H1 (cell line): Measurements from ENCODE around the gene RAB3D. TPM values are rescaled to one million over a fixed set of nuclear protein-coding genes. Genes with fewer than 3 reads are reported as not detected.

ENCODE experiments used
- CHD7 ChIP-seq: fragments of 300-600 bp; sonication (generic); IDR thresholded peaks from 2 replicates; pipeline ENCODE4 v1.7.1; 2012; ENCODE audit warnings: low read length, moderate library complexity, mild to moderate bottlenecking, inconsistent platforms; ENCODE audit not compliant: insufficient replicate concordance
- JUN ChIP-seq: IDR thresholded peaks from 2 replicates; pipeline ENCODE4 v1.6.1; 2011; ENCODE audit warnings: low read depth, mild to moderate bottlenecking, improper control_type of control experiment, low read length
- PHF8 ChIP-seq: fragments of 200-600 bp; sonication (generic); conservative IDR thresholded peaks from 2 replicates; pipeline ENCODE4 v1.7.1; 2012; ENCODE audit warnings: low read depth, mild to moderate bottlenecking, inconsistent platforms, low read length, moderate library complexity
- RAD21 ChIP-seq, 2 experiments: IDR thresholded peaks in 1 of 2; conservative IDR thresholded peaks in 1 of 2; 2 replicates each; pipeline ENCODE4 v1.6.1; 2011; ENCODE audit warnings: low read depth in 2 of 2, low read length in 2 of 2, improper control_type of control experiment in 1 of 2, inconsistent platforms in 1 of 2, mild to moderate bottlenecking in 1 of 2, moderate library complexity in 1 of 2
- RXRA ChIP-seq: IDR thresholded peaks from 2 replicates; pipeline ENCODE4 v1.6.1; 2011; ENCODE audit warnings: low read depth, mild to moderate bottlenecking, low read length, moderate library complexity; ENCODE audit not compliant: insufficient read depth
- SUZ12 ChIP-seq: fragments of 200-600 bp; sonication (generic); IDR thresholded peaks from 2 replicates; pipeline ENCODE4 v1.6.1; 2012; ENCODE audit warnings: mild to moderate bottlenecking, inconsistent platforms, low read length, moderate library complexity, mixed read lengths
- polyA plus RNA-seq, 7 experiments: library from polyadenylated mRNA; depleted of rRNA in 3 of 7; stranded (reverse) in 5 of 7; unstranded in 2 of 7; fragments of >200 nt in 5 of 7; fragments of 200-250 nt in 2 of 7; gene quantifications; 1 replicate in 5 of 7; 2 replicates in 1 of 7; 4 replicates in 1 of 7; pipeline versions ENCODE4 v1.2.1 to v1.2.3, GENCODE V29; 2011 to 2013; ENCODE audit warnings: missing spikeins in 2 of 7, mixed read lengths in 2 of 7
- total RNA-seq: library from RNA; stranded (reverse); fragmentation: NEBNext Ultra II Directional; extraction: Animal tissue kit (Norgen Biotek cat#: 25700); gene quantifications from 2 replicates; pipeline ENCODE4 v1.2.1, GENCODE V29; 2021

The RAB3D gene
- total and polyA plus RNA-seq, 2 of the 8 experiments (the other 6 are each of a cell fraction or from before 2014, with no cell fraction given): 17.8 to 23.8 TPM

DNA sequence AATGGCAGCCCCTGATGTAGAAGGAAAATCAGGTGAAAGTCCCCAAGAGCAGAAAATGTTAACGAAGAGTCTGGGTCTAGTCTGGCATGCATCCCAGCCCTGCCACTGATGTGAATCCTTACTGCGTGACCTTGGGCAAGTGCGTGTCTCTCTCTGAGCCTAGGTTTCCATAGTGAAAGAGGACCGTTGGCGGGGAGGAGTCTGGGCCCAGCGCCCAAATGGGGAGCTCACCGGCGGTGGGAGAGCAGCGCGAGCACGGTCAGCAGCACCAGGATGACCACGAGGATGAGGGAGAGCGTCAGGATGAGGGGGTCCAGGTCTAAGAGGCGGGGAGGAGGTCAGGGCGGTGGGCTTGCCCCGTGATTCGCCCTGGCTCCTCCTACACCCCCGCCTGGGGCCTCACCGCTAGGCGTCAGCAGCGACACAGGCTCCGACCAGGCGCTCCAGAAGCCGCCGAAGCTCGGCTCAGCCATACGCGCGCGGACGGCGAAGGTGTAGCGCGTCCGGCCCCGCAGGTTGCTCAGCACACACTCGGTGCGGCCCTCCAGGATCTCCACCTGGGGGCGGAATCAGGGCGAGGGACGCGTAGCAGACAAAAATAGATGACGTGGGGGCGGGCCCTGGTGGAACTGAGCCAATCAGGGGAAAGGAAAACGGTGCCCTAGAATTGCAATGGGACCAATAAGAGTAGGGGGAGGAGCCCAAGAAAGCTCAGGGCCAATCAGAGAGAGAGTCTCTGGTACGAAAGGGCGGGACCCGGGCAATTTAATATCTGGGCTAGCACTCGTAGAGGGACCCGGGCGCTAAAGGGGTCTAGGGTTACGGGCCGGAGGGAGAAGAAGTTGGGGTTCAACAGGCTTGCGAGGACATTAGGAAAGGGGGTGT lies 41.4 kb upstream of the RAB3D start (continued):
- TF ChIP-seq CHD7: no peak
- peak; percentile 50 to 66 for TF ChIP-seq RAD21 (IDR thresholded peaks at IDR 0.05 in 1 of 2, conservative IDR thresholded peaks at IDR 0.05 in 1 of 2; ENCODE audit: low read depth in 2 of 2, low read length in 2 of 2)
- no peak for TF ChIP-seq JUN
- TF ChIP-seq RXRA: no peak
- 0 out of 2 replicates have a peak, but pooled peaks have one; percentile 25 for TF ChIP-seq PHF8
- no peak for TF ChIP-seq SUZ12
